DND-41 (cell line): ENCODE measurements around the gene METTL9.

Source experiments
- CTCF ChIP-seq: IDR thresholded peaks from 2 replicates; pipeline ENCODE4 v1.5.1; 2012; ENCODE audit warnings: borderline replicate concordance, low read length, moderate library complexity, mild to moderate bottlenecking; ENCODE audit not compliant: poor library complexity, severe bottlenecking; ENCODE audit errors: extremely low read depth
- EZH2 ChIP-seq: IDR thresholded peaks from 3 replicates; pipeline ENCODE4 v1.6.1; 2012; ENCODE audit warnings: borderline replicate concordance, low read depth, mild to moderate bottlenecking, moderate library complexity, low read length, inconsistent platforms; ENCODE audit not compliant: severe bottlenecking

- TF ChIP-seq CTCF (no peak), EZH2 (no peak)
These were observed 25.0 kb upstream of the METTL9 start for GRCh38 chr16:21574372-21574771.
